ENCODE data around the gene YWHAG. TPM values are rescaled to one million over a fixed set of nuclear protein-coding genes. Genes with fewer than 3 reads are reported as not detected.

YWHAG gene
- total and polyA plus RNA-seq, 9 of the 15 experiments (the other 6 are each of a cell fraction or from before 2014, with no cell fraction given): 30.4 to 246 (median 94.5) TPM

- no peak for TF ChIP-seq ZBTB40 (IDR thresholded peaks at IDR 0.05)
- TF ChIP-seq ZBTB40 (CRISPR knock-in tag; IDR thresholded peaks at IDR 0.05): no peak
- TF ChIP-seq CTCF (IDR thresholded peaks at IDR 0.05 in 2 of 3, conservative IDR thresholded peaks at IDR 0.05 in 1 of 3; ENCODE audit: insufficient read depth in 2 of 3, low read depth in 1 of 3, low read length in 3 of 3): peak in 2 of 3 experiments; percentile 15 to 24; a peak in 2 of 6 replicates
- TF ChIP-seq ZNF274 (IDR thresholded peaks at IDR 0.05; ENCODE audit: borderline replicate concordance, low read depth, low read length): no peak
- TF ChIP-seq ZNF584 (CRISPR knock-in tag; IDR thresholded peaks at IDR 0.05; ENCODE audit: low read depth): no peak
- peak; percentile 29; the same call in 1 of the 2 replicates for TF ChIP-seq MBD2 (IDR thresholded peaks at IDR 0.05; ENCODE audit: borderline replicate concordance, low read depth)
- TF ChIP-seq SMC3 (conservative IDR thresholded peaks at IDR 0.05; ENCODE audit: insufficient read depth, low read depth, low read length): 0 out of 2 replicates have a peak, but pooled peaks have one; percentile 20
- no peak for TF ChIP-seq CHD1 (IDR thresholded peaks at IDR 0.05; ENCODE audit: low read length)
- TF ChIP-seq ZFX (CRISPR knock-in tag; IDR thresholded peaks at IDR 0.05): no peak
- no peak for TF ChIP-seq TFAM (CRISPR knock-in tag; conservative IDR thresholded peaks at IDR 0.05)
- no peak for TF ChIP-seq HEY1 (CRISPR knock-in tag; IDR thresholded peaks at IDR 0.05; ENCODE audit: borderline replicate concordance)
- no peak for TF ChIP-seq TEAD1 (CRISPR knock-in tag; IDR thresholded peaks at IDR 0.05)
- no peak for TF ChIP-seq HNRNPL (IDR thresholded peaks at IDR 0.05; ENCODE audit: low read depth, low read length)
- TF ChIP-seq ARID2 (IDR thresholded peaks at IDR 0.05): no peak
These were observed 30.4 kb downstream of the YWHAG start (continued) for GRCh38 chr7:76328389-76328788.
